ENCODE results near the gene CHAF1A.

CHAF1A gene

GRCh38 chr19:4483385-4483784, 80.9 kb downstream of the CHAF1A start:
- H3K27ac ChIP-seq (ENCODE audit: low read length), result no peak overlapping the region
- peaks cover 9% of the 10 kb centered on the region; the same call in 1 of the 2 replicates for H3K36me3 ChIP-seq (ENCODE audit: control insufficient read depth, insufficient read depth, low read length)
- no peak for DNase-seq (ENCODE audit: low read depth, low spot score)
- no peak overlapping the region for H3K4me3 ChIP-seq (ENCODE audit: low read length)
- no peaks in the 10 kb centered on the region for H3K27me3 ChIP-seq (ENCODE audit: control insufficient read depth, insufficient read depth, low read length)
- no peaks in the 10 kb centered on the region for H3K9me3 ChIP-seq (ENCODE audit: control insufficient read depth, insufficient read depth, low read length)
- H3K4me1 ChIP-seq (ENCODE audit: control insufficient read depth, insufficient read depth, low read length), result no peaks in the 10 kb centered on the region
- no CpG with 5 or more reads among the region's 19 CpGs for WGBS (ENCODE audit: insufficient coverage, insufficient read length)

- no peak for DNase-seq (ENCODE audit: low read depth, low spot score)
- H3K36me3 ChIP-seq (ENCODE audit: control insufficient read depth, insufficient read depth, low read length), result peaks cover 22% of the 10 kb centered on the region
- no peak overlapping the region for H3K27ac ChIP-seq (ENCODE audit: low read length)
- H3K27me3 ChIP-seq (ENCODE audit: control insufficient read depth, insufficient read depth, low read length), result no peaks in the 10 kb centered on the region
- no peaks in the 10 kb centered on the region for H3K9me3 ChIP-seq (ENCODE audit: control insufficient read depth, insufficient read depth, low read length)
- H3K4me3 ChIP-seq (ENCODE audit: low read length), result no peak overlapping the region
- WGBS (ENCODE audit: insufficient coverage, insufficient read length), result no CpG with 5 or more reads among the region's 11 CpGs
- no peaks in the 10 kb centered on the region for H3K4me1 ChIP-seq (ENCODE audit: control insufficient read depth, insufficient read depth, low read length)
Measured at GRCh38 chr19:4487572-4487971, 85.1 kb downstream of the CHAF1A start.

- Histone ChIP-seq H3K27ac (ENCODE audit: low read length) (no peak overlapping the region), H3K4me1 (ENCODE audit: control insufficient read depth, insufficient read depth, low read length) (no peaks in the 10 kb centered on the region), H3K36me3 (ENCODE audit: control insufficient read depth, insufficient read depth, low read length) (peaks cover 24% of the 10 kb centered on the region), H3K27me3 (ENCODE audit: control insufficient read depth, insufficient read depth, low read length) (no peaks in the 10 kb centered on the region), H3K4me3 (ENCODE audit: low read length) (no peak overlapping the region), H3K9me3 (ENCODE audit: control insufficient read depth, insufficient read depth, low read length) (no peaks in the 10 kb centered on the region)
- no peak for DNase-seq (ENCODE audit: low read depth, low spot score)
- WGBS (ENCODE audit: insufficient coverage, insufficient read length), result no CpG with 5 or more reads among the region's 29 CpGs
Measured at GRCh38 chr19:4488496-4488895, 86.1 kb downstream of the CHAF1A start.

DNA sequence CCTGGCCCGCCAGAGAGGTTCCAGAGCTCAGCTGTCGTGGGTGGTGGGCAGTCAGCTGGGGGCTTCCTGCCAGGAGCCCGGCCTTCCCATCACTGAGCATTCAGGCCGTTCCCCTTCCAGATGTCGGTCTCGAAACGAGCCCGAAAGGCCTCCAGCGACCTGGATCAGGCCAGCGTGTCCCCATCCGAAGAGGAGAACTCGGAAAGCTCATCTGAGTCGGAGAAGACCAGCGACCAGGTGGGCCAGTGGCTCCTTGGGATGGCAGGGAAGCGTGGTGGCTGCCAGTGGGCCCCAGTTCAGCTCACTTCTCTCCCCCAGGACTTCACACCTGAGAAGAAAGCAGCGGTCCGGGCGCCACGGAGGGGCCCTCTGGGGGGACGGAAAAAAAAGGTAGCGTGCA, 89.0 kb downstream of the CHAF1A start:
- no peaks in the 10 kb centered on the region for H3K9me3 ChIP-seq (ENCODE audit: control insufficient read depth, insufficient read depth, low read length)
- DNase-seq (ENCODE audit: low read depth, low spot score), result no peak
- H3K27ac ChIP-seq (ENCODE audit: low read length), result no peak overlapping the region
- H3K27me3 ChIP-seq (ENCODE audit: control insufficient read depth, insufficient read depth, low read length), result no peaks in the 10 kb centered on the region
- no CpG with 5 or more reads among the region's 21 CpGs for WGBS (ENCODE audit: insufficient coverage, insufficient read length)
- H3K4me1 ChIP-seq (ENCODE audit: control insufficient read depth, insufficient read depth, low read length), result no peaks in the 10 kb centered on the region
- H3K4me3 ChIP-seq (ENCODE audit: low read length), result no peak overlapping the region
- H3K36me3 ChIP-seq (ENCODE audit: control insufficient read depth, insufficient read depth, low read length), result peaks cover 39% of the 10 kb centered on the region

DNA sequence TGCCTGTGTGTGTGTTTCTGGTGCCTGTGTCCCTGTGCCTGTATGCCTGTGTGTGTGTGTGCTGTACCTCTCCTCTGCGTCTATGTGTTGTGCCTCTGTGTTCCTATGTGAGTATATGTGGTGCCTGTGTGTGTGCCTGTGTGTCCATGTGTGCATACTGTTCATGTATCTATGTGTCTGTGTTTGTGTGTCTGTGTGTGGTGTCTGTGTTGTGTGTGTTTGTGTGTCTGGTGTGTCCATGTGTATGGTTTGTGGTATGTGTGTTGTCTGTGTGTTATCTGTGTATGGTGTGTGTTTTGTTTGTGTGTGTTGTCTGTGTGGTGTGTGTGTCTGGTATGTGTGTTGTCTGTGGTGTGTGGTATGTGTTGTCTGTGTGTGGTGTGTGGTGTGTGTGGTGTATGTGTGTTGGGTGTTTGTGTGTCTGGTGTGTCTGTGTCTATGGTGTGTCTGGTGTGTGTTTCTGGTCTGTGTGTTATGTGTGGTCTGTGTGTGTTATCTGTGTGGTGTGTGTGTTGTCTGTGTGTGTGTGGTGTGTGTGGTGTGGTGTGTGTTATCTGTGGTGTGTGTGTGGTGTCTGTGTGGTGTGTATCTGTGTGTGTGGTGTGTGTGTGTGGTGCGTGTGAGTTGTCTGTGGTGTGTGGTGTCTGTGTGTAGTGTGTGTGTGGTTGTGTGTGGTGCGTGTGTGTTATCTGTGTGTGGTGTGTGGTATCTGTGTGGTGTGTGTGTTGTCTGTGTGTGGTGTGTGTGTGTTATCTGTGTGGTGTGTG, 90.1 kb downstream of the CHAF1A start:
- 100% methylated on average over 2 of the region's 3 CpGs for WGBS (ENCODE audit: insufficient coverage, insufficient read length)
- no peaks in the 10 kb centered on the region for H3K27me3 ChIP-seq (ENCODE audit: control insufficient read depth, insufficient read depth, low read length)
- no peaks in the 10 kb centered on the region for H3K9me3 ChIP-seq (ENCODE audit: control insufficient read depth, insufficient read depth, low read length)
- H3K36me3 ChIP-seq (ENCODE audit: control insufficient read depth, insufficient read depth, low read length), result peaks cover 44% of the 10 kb centered on the region
- no peak overlapping the region for H3K4me3 ChIP-seq (ENCODE audit: low read length)
- no peak overlapping the region for H3K27ac ChIP-seq (ENCODE audit: low read length)
- H3K4me1 ChIP-seq (ENCODE audit: control insufficient read depth, insufficient read depth, low read length), result no peaks in the 10 kb centered on the region
- DNase-seq (ENCODE audit: low read depth, low spot score), result no peak

All from iPS DF 6.9 (cell line).